ENCODE results near the gene C10orf88. TPM values are rescaled to one million over a fixed set of nuclear protein-coding genes. Genes with fewer than 3 reads are reported as not detected.

C10orf88 gene, protein sequence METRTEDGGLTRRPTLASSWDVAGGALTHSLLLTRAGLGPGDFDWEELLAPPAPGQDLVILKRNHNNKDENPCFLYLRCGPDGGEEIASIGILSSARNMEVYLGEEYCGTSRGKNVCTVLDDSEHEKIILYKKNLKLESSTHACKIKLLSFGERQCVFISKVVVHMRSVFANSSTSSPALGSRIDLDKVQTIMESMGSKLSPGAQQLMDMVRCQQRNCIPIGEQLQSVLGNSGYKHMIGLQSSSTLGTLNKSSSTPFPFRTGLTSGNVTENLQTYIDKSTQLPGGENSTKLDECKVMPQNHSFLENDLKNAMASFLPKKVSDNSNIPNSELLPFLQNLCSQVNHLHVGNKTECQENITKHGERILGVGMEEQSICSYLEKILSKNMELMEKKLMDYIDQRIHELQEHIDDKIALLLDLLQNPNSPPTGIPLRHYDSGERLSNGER
- total RNA-seq: 4.8 and 6.1 TPM in 2 replicates

DNA sequence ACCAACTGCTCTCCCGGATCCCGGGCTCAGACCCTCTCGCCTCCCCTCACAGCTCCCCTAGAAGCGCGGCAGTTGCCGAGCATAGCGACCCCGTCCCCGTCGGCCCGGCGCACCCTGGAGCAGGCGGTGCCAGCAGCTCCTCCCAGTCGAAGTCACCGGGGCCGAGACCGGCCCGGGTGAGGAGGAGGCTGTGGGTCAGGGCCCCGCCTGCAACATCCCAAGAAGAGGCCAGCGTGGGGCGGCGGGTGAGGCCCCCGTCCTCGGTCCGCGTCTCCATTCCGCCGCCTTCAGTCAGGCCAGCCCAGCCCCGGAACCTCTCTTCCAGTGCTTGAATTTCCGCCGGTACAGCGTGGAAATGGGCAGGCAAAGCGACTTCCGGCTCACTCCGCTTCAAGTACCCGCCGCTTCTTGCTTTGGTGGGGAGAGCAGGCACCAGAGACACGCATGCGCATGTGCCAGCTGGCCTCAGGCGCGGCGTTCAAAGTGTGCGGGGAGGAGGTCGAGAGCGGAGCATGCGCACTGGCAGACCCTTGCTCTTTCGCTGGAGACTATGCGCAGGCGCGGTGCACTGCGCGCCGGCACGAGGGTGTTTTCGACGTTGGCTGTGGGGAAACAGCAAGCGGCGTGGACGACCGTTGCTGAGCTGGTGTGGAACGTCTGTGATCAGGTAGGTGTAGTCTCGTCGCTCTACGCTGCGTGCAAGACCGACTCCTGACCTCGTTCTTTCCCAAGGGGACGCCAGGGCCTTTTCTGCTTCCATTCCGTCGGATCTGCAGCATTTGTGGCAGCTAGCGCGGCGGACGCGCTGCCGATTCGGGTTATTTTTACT is at the start of gene C10orf88:
TSS of gene C10orf88 (minus strand) at position 326 of the 829 bp plus-strand sequence. CDS start at position 277, 49 bp downstream.

GRCh38 chr10:122980209-122981065 is 26.4 kb upstream of the C10orf88 start, which contains the start of gene PSTK:
Gene PSTK, plus strand, starts transcription at chr10:122980401. Its CDS starts 79 bp downstream, at chr10:122980480.

DNA sequence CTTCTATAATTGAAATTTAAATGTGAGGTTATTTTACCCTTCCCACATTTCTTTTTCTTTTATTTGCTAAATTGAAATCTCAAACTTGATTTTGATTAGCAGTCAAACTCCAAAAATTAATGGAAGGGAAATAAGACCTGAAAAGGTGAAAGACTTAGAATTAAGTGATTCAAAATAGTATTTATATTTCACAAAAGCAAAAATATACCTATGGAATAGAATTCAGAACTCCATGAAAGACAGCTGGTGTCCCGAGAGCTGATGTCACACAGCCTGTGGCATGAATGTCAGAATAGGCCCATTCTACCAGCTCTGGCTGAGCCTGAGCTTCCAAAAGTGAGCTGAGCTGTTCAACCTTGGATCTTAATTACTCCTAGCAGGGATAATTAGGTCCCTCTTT is 43.7 kb downstream of the C10orf88 start, which contains the start of gene FAM24A:
TSS of gene FAM24A (plus strand) at position 301 of the 400 bp plus-strand sequence. CDS start 1,025 bp downstream, outside the sequence.

Other genes starting within 250 kb of the C10orf88 start
- gene CUZD1, start 108.4 kb downstream of the C10orf88 start, total RNA-seq: 0.59 and 0.73 TPM in 2 replicates
- 4.1 and 4.4 TPM in 2 replicates for gene FAM24B, start 74.6 kb downstream of the C10orf88 start, total RNA-seq
- not detected in 2 replicates for gene FAM24A, start 43.6 kb downstream of the C10orf88 start, total RNA-seq
- 3.3 and 4.4 TPM in 2 replicates for gene PSTK, start 26.2 kb upstream of the C10orf88 start, total RNA-seq
- 4.0 and 4.3 TPM in 2 replicates for gene IKZF5, start 54.6 kb upstream of the C10orf88 start, total RNA-seq
- 4.0 and 5.3 TPM in 2 replicates for gene ACADSB, start 54.8 kb upstream of the C10orf88 start, total RNA-seq
- not detected in 2 replicates for gene HMX3, start 181.7 kb upstream of the C10orf88 start, total RNA-seq
- not detected in 2 replicates for gene HMX2, start 193.9 kb upstream of the C10orf88 start, total RNA-seq
- gene BUB3, start 200.2 kb upstream of the C10orf88 start, total RNA-seq: 175 and 208 TPM in 2 replicates

Measured in subcutaneous preadipocyte (primary cell).